ENCODE results near the gene AGAP9.
"Not testable (repeated sequence)": the region's sequence is repeated elsewhere in the genome, so short reads cannot be mapped to it uniquely, and the experiment has no call there.

AGAP9 gene

DNA sequence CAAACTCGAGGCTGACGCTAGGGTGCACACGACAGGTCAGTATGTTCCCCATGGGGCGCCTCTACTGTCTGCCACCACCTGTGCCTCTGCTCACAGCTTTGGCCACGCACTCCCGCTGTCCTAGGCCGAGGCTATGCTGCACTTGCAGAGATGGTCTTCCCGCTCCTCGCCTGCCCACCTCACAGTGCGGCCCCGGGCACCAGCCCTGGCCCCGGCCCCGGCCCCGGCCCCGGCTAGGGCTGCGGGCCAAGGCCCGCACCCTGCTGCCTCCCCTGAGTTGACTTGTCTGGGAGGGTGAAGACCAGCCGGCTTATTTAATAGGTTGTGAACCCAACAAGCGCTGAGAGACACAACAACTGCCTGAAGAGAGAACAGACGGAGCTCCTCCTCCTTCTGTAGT lies at the start of gene AGAP9:
Gene AGAP9 (minus strand): TSS at position 164 of the 400 bp plus-strand sequence. CDS start 112 bp downstream, at position 52.
- not testable (repeated sequence) for DNase-seq (ENCODE audit: low read depth in 2 of 2, low spot score in 1 of 2)

DNA sequence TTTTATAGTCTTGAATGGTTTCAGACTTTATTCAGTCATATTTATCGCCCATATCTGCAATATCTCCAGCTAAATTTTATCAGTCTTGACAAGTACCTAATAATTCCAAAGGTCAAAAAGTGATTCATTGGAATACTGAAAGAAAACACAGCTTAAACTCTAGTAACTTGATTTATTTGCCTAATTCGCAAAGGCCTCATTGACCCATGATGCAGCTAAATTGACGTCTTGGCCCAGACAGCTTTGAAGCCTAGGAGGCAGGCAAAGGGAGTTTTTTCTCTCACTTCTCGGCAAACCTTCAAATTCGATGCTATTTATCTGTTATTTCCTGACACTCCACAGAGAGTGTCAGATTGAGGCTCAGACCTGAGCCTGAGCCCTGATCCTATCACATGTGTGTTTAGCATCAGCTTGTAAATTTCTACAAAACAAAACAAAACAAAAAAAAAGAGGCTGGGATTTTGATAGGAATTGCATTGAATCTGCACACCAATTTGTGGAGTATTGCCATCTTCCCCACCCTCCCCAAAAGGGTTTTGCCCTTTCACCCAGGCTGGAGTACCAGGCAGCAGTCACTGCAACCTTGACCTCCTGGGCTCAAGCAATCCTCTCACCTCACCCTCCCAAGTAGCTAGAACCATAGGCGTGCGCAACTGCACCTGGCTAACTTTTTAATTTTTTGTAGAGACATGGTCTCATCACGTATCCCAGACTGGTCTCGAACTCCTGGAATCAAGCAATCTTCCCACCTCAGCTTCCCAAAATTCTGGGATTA lies 47.9 kb upstream of the AGAP9 start:
- DNase-seq (ENCODE audit: low read depth in 2 of 2, low spot score in 1 of 2): not testable (repeated sequence)

DNA sequence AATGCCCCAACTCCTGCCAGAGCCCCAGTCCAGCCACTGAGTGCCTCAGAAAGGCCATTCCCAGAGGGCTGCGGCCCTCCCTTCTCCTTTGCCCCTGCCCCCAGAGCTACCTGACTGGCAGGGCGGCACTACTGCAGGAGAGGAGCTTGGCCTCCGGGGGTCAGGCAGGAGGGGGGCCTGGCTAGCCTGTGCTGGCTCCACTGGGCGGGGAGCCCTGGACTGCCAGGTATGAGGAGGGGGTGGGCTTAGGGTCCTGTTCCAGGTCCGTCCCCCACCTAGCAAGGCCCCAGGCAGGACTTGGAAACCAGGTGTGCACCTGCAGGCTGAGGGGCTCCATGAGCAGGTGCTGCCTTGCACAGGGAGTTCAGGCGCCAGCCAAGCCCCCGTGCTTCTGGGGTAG lies 43.3 kb upstream of the AGAP9 start:
- not testable (repeated sequence) for DNase-seq (ENCODE audit: low read depth in 2 of 2, low spot score in 1 of 2)

DNA sequence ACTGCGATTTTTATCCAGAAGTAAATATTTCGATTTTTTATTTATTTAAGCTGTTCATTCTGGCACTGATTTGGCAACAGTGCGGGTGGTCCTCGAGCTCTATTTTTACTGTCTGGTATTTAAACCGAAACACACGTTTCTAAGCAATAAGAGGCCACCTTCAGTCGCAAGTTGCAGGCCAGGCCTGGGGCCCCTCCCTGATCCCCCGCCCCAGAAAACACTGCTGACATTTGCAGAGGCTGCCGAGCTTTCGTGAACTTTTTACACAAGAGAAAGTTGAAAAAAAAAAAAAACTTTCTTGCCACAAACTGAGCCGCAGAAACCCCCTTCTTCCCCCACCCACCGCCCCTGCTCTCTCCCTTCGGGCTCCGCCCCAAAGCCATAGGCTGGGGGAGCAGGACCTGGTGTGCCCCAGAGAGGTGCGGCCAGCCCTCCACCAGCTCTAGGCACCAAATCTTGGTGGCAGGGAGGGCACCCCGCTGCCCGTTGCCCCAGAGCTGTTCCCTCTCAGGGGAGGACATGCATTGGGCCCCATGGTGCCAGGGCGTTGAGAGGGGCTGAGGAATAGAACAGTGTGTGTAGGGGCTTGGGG lies 42.8 kb upstream of the AGAP9 start:
- DNase-seq (ENCODE audit: low read depth in 2 of 2, low spot score in 1 of 2): not testable (repeated sequence)

DNA sequence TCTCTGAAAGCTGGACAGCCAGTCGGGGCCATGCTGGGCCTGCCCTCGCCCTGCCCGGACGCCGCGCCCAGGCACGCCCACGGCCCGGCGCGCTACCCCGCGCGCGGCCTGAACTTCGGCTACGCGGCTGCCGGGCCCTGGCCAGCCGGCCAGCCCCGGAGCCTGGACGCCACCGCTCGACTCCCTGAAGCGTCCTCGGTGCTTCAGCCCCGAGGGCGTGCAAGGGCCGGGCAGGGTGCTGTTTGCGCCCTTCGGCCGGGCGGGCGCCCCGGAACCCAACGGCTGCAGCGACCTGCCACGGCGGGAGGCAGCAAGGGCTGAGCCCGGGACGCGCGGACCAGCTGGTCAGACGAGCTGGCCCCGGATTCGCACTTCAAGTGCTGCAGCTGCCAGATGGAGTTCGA lies 42.1 kb upstream of the AGAP9 start:
- not testable (repeated sequence) for DNase-seq (ENCODE audit: low read depth in 2 of 2, low spot score in 1 of 2)

DNA sequence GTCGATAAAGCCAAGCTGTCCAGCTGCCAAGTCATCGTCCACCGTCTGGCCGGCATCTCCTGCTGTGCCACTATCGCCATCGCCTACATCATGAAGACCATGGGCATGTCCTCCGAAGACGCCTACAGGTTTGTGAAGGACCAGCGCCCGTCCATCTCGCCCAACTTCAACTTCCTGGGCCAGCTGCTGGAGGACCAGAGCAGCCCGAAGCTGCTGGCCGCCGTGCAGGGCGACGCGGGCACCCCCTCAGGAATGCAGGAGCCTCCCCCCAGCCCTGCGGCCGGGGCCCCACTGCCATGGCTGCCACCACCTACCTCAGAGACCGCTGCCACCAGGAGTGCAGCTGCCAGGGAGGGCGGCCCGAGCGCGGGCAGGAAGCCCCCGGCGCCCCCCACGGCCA lies 41.5 kb upstream of the AGAP9 start:
- DNase-seq (ENCODE audit: low read depth in 2 of 2, low spot score in 1 of 2): not testable (repeated sequence)

DNA sequence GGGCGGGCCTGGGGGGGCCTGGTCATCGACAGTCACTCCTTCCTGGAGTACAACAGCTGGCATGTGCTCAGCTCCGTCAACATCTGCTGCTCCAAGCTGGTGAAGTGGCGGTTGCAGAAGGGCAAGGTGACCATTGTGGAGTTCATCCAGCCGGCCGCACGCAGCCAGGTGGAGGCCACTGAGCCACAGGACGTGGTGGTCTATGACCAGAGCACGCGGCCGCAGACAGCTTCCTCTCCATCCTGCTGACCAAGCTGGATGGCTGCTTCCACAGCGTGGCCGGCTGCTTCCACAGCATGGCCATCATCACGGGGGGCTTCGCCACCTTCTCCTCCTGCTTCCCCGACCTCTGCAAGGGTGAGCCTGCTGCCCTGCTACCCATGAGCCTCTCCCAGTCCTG lies 40.9 kb upstream of the AGAP9 start:
- DNase-seq (ENCODE audit: low read depth in 2 of 2, low spot score in 1 of 2): not testable (repeated sequence)

DNA sequence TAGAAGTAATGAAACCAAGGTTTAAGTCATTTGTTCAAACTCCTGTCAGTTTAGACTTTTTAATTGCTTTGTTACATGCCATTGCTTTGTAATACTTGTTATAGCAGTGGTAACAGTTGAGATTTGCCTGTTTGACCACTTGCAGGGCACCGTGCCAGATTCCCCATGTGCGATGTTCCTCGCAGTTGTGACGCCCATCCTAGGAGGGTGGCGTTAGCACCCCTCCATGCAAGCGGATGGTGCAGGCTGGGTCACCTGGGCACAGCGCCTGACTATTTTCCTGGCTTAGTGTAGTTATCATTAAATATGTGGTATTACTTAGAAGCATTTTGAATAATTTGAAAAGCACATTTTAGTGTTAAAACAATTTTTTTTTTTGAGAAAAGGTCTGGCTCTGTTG lies 37.0 kb upstream of the AGAP9 start:
- DNase-seq (ENCODE audit: low read depth in 2 of 2, low spot score in 1 of 2): not testable (repeated sequence)

DNA sequence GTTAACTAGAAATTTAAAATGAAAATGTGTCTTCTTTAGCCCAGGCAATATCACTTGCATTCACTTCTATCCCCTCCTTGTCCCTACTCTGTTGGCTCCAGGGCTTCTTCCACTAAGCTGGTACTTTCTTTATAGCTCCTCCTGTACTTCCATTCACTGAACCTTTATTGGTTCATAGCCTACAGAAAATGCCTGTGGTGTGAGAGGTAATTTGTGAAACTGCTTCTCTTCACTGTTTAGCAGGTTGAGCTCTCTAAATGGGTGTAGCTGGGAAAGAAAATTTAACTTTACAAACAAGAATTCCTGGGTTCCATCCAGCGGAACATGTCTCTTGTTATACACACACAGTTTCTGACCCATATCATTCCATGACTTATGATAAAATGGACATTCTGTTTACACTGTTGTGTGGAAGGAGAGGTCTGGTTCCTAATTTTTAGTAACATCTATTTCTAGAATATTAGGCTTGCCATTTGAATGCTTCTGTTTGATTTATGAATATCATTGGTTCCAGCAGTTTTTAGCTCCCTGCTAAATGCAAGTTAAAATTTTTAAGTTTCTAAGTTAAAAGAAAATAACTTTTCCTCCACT lies 36.4 kb upstream of the AGAP9 start:
- DNase-seq (ENCODE audit: low read depth in 2 of 2, low spot score in 1 of 2): not testable (repeated sequence)

DNA sequence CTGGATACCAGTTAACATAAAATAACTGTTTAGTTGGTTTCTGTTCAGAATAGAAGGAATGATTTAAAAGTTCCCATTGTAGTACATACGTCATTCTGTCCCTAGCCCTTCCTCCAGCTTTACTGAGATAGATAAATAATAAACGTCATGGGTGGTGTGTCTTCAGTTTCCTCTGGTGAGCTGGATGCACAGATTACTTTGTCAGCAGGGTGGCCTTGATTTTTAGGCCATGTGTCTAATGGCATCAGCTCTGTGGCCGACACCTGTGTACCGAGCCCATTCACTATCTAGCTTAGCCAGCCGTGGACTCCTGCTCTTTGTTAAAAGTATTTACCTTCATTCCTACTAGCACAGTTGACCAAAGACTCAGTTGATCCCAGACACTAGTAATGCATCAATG lies 34.7 kb upstream of the AGAP9 start:
- not testable (repeated sequence) for DNase-seq (ENCODE audit: low read depth in 2 of 2, low spot score in 1 of 2)

DNA sequence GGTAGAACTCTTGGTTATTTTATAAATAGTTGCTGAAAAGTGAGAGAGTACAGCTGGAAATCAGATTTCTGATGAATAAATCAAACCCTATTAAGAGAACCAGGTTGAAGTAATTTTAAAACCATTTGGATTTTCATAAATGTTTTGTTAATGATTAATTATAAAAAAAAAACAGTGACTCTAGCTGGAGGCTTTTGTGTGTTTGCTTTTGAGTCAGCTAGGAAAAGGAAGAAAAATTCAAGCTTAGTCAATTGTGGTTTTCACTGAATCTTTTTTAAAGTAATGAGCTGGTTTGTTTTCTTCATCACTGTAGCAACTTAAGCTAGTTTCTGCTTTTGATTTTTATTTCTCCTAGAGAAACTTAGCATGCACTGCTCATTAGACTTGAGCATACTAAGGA lies 34.2 kb upstream of the AGAP9 start:
- not testable (repeated sequence) for DNase-seq (ENCODE audit: low read depth in 2 of 2, low spot score in 1 of 2)

DNA sequence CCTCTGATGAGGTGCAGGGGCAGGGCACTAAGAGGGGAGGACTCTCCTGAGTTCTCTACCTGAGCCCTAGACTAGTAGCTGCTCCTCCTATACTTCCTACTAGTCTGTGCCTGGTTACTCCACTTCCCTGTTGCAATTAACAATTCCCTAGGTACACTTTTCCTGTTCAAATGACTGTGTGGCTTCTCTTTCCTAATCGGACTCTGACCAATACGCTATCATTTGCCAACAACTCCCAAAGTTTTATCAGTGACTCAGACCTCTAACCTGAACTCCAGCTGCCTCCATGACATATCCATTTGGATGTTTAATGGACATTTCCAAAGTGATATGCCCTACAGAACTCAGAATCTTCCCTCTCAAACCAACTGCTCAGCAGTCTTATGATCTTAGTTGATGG lies 31.9 kb upstream of the AGAP9 start:
- DNase-seq (ENCODE audit: low read depth in 2 of 2, low spot score in 1 of 2): not testable (repeated sequence)

DNA sequence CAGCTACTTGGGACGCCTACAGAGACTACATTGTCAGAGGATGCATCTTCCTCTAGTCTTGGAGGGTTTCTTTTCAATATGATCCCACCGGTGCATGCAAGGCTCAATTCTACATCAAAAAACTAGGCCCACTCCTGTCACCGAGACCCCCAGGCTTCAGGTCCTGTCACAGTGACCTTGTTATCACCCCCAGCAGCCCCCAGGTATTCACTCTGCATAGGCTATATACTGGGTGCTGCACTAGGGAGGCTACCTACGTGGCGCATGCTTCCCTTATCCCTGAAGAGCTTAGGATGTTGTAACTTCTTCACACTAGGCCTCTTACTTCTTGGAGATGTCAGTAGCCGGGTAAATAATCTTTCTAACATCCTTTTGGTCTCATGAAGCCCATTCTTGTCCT lies 31.1 kb upstream of the AGAP9 start:
- DNase-seq (ENCODE audit: low read depth in 2 of 2, low spot score in 1 of 2): not testable (repeated sequence)

DNA sequence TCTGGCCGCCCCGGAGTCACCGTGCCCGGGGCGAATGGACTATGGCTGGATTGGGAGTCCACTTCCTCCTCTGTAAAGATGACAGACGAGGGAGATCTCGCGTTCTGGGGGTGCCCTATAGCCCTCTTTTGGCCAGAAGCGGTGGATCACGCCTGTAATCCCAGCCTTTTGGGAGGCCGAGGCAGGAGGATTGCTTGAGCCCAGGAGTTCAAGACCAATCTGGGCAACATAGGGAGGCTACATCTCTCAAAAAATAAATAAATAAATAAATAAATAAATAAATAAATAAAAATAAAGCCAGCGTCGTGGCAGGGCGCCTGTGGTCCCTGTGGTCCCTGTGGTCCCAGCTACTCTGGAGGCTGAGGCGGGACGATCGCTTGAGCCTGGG lies 30.4 kb upstream of the AGAP9 start:
- not testable (repeated sequence) for DNase-seq (ENCODE audit: low read depth in 2 of 2, low spot score in 1 of 2)

DNA sequence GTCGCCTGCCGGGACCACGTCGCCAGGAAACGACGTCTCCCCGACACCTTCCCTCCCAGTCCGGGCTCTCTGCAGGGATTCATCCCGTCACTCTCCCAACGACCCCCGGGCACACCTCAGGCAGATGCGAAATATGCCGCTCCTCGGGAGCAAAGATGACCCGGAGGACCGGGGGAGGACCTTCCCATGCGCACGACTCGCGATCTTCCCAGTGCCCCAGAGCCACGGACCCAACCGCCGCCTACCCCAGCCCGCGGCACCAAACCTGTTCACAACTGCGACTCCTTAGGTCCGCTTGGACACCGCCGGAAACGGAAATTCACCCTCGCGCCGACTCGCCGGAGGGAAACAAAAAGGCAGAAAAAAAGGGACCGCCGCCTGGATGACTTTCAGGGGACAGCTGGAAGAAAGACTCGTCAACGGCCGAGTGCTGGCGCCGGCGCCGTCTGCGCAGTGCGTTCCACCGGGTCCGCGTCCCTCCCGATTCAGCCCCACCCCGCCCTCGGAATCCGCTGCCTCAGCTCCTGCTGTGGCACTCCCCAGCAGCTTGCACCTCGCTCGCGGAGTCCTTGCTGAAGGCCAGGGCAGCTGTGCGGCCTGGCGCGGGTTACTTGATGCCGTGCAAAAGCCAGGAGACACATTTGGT lies 29.9 kb upstream of the AGAP9 start:
- DNase-seq (ENCODE audit: low read depth in 2 of 2, low spot score in 1 of 2): peak; percentile 39 to 62

DNA sequence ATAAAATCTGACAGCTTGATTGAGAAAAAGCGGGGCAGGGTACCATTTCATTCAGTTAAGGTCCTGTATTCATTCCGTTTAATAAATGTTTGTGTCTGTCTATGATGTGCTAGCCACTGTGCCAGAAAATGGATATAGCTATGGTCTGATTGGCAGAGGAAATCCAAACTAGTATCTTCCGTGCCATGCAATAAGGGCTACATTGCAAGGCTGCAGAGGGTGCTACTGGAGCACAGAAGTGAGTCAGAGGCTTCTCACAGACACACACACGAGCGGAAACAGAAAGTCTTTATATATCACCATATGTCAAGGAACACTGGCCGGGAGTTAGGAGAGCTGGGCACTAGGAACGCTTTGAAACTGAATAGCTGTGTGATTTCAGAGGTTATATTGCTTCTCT lies 29.3 kb upstream of the AGAP9 start:
- DNase-seq (ENCODE audit: low read depth in 2 of 2, low spot score in 1 of 2): peak in 1 of 2 donors; percentile 20

DNA sequence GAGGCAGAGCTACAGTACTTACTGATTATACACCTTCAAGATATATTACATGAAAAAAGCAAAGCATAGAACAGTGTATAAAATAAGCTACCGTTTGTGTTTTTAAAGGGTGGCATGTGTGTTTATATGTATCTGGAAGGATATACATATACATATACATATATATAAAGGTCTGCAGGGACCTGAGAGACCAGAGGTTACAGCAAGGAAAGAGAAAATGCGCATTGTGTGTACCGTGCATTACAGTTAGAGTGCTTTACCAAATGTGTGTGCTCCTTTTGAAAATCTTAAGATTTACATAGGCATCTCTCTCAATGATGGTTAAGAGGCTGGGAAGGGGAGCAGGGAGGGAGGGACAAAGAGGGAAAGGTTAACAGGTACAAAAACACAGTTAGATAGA lies 23.8 kb upstream of the AGAP9 start:
- not testable (repeated sequence) for DNase-seq (ENCODE audit: low read depth in 2 of 2, low spot score in 1 of 2)

DNA sequence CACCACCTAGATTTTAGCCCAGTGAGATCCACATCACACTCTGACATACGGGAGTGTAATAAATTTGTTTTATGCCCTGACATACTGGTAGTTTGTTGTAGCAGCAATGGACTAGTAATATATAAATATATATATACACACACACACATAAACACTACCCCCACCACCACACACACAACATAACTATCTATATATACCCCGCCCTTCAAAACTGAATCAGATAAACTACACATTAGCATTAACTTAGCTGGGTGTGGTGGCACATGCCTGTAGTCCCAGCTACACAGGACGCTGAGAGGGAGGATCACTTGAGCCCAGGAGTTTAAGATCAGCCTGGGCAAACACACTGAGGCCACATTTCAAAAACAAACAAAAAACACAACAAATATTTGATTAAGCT lies 13.0 kb upstream of the AGAP9 start:
- DNase-seq (ENCODE audit: low read depth in 2 of 2, low spot score in 1 of 2): not testable (repeated sequence)

DNA sequence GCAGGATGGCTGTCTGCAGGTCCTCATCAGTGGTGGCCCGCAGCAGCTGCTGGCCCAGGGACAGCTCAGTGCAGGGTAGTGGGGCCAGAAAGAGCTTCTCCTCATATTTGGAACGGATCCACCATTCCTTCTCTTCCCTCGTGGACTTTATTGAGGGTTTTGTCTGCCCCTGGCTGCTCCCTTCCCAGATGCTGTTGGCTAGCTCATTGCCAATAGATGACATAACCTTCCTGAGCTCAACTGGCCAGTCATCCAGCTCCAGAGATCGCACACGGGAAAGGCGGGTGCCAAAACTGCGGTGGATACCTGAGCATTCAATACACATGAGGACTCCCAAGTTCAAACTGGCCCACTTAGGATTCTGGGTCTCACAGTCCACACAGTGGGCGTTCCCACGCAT lies 21.1 kb downstream of the AGAP9 start:
- not testable (repeated sequence) for DNase-seq (ENCODE audit: low read depth in 2 of 2, low spot score in 1 of 2)

DNA sequence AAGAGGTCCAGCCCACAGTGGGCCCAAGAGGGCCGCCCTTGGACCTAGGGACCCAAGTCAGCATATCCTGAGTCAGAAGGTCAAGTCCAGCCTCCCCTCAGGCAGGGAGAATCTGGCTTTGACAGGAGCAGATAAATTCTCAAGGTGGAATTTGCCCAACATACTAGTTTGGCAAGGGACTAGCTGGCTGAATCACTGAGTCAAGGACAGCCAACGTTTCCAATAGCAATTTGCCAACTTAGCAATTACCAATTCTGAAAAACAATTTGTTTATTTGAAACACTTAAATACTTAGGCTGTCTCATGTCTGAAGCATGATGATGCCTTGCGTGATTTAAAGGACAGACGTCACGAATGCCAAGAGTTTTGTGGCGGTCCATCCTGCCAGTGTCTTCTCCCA lies 29.2 kb downstream of the AGAP9 start:
- not testable (repeated sequence) for DNase-seq (ENCODE audit: low read depth in 2 of 2, low spot score in 1 of 2)

DNA sequence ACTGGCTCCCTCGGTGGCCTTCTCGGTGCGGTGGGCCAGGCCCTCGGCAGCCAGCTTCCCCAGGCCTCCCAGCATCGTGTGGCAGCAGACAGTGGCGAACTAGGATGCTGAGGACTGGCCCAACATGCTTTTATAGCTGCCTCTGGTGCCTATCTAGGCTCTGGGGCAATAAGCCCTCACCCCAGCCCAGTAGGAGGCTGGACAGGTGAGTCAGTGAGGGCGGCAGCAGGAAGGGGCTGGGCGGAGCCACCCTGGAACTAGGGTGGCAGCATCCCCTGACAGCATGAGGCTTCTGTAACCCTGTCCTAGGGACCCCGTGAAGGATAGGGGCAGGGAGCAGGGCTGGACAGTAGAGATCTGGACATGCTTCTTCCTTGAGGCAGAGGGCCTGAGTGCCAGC lies 31.8 kb downstream of the AGAP9 start, which contains the start of gene FAM25G:
Gene FAM25G (minus strand): TSS at position 101 of the 400 bp plus-strand sequence. CDS start 26 bp downstream, at position 75.
- not testable (repeated sequence) for DNase-seq (ENCODE audit: low read depth in 2 of 2, low spot score in 1 of 2)

DNA sequence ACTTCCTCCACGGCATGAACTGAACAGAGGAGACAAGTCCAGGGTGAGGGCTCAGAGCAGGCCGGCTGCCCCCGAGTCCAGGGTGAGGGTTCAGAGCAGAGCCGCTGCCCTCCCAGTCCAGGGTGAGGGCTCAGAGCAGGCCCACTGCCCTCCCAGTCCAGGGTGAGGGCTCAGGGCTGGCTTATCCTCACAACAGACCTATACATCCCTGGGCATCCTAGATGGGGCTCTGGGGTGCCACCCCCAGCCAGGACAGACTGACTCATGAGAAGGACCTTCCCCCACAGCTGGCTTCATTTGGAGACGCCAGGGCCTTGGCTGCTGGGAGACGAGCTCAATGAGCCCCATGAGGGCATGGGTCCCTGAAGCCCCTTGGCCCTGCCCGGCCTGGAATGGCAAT lies 33.8 kb downstream of the AGAP9 start:
- DNase-seq (ENCODE audit: low read depth in 2 of 2, low spot score in 1 of 2): not testable (repeated sequence)

Data from stimulated activated CD8-positive, alpha-beta memory T cell treated with anti-CD3 and anti-CD28 coated beads, Interleukin-4, amount 100 ng/mL, for 1 hour (primary cell).